ENCODE data around the gene SLC16A11.

GRCh38 chr17:7018331-7018964 is 25.4 kb downstream of the SLC16A11 start:
- no peak for TF ChIP-seq CTCF (conservative IDR thresholded peaks at IDR 0.05; ENCODE audit: low read depth, low read length)
- no peak for TF ChIP-seq POLR2A (IDR thresholded peaks at IDR 0.05; ENCODE audit: low read depth, low read length)
- no peak for TF ChIP-seq MAFK (IDR thresholded peaks at IDR 0.05; ENCODE audit: low read depth, low read length)
- no peak for TF ChIP-seq CEBPB (IDR thresholded peaks at IDR 0.05; ENCODE audit: low read depth, low read length)
- TF ChIP-seq BHLHE40 (IDR thresholded peaks at IDR 0.05; ENCODE audit: low read depth, low read length): no peak
- TF ChIP-seq NFE2L2 (IDR thresholded peaks at IDR 0.05; ENCODE audit: low read depth, low read length): no peak

Data from IMR-90 (cell line).